ENCODE measurements around the gene ALPL. TPM values are rescaled to one million over a fixed set of nuclear protein-coding genes. Genes with fewer than 3 reads are reported as not detected.

ALPL gene
- total and polyA plus RNA-seq, 9 of the 15 experiments (the other 6 are each of a cell fraction or from before 2014, with no cell fraction given): 0.04 to 0.38 (median 0.18) TPM; not detected in 4

DNA sequence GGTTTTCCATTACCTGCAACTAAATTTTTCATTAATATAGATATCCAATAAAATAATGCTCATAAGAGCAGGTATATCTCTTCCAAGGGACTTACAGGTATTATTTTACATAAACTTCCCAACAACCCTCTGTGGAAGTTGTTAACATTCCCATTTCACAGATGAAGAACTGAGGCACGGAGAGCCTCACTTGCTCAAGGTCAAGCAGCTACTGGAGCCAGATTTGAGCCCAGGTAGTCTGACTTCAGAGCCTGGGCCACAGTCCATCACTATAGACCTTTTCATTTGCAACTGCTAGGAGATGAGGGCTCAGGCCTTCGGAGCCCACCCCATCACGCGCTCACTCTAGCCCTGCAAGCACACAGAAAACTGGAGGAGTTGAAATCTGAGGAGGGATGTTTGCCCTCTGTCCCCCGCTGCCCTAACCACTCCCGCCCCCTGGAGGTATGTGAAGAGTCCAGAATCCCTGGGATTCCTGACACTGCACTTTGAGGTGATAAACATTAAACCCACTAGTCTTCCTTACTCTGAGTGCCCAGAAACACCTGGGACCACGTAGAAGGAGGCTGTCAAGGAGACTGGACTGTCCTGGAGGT, 11.7 kb upstream of the ALPL start (continued):
- TF ChIP-seq TRIM24 (IDR thresholded peaks at IDR 0.05): no peak
- TF ChIP-seq PTRF (tag; IDR thresholded peaks at IDR 0.05): no peak
- TF ChIP-seq, protein P1, sequence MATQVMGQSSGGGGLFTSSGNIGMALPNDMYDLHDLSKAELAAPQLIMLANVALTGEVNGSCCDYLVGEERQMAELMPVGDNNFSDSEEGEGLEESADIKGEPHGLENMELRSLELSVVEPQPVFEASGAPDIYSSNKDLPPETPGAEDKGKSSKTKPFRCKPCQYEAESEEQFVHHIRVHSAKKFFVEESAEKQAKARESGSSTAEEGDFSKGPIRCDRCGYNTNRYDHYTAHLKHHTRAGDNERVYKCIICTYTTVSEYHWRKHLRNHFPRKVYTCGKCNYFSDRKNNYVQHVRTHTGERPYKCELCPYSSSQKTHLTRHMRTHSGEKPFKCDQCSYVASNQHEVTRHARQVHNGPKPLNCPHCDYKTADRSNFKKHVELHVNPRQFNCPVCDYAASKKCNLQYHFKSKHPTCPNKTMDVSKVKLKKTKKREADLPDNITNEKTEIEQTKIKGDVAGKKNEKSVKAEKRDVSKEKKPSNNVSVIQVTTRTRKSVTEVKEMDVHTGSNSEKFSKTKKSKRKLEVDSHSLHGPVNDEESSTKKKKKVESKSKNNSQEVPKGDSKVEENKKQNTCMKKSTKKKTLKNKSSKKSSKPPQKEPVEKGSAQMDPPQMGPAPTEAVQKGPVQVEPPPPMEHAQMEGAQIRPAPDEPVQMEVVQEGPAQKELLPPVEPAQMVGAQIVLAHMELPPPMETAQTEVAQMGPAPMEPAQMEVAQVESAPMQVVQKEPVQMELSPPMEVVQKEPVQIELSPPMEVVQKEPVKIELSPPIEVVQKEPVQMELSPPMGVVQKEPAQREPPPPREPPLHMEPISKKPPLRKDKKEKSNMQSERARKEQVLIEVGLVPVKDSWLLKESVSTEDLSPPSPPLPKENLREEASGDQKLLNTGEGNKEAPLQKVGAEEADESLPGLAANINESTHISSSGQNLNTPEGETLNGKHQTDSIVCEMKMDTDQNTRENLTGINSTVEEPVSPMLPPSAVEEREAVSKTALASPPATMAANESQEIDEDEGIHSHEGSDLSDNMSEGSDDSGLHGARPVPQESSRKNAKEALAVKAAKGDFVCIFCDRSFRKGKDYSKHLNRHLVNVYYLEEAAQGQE (IDR thresholded peaks at IDR 0.05; ENCODE audit: borderline replicate concordance): peak; percentile 38; the same call in 1 of the 2 replicates
- TF ChIP-seq, protein P1 (CRISPR knock-in tag; IDR thresholded peaks at IDR 0.05; ENCODE audit: low read depth): no peak
- 0 out of 4 replicates have a peak, but pooled peaks of 1 of the 2 experiments have one; percentile 24 for TF ChIP-seq TEAD1 (CRISPR knock-in tag; IDR thresholded peaks at IDR 0.05)
- TF ChIP-seq, protein P2, sequence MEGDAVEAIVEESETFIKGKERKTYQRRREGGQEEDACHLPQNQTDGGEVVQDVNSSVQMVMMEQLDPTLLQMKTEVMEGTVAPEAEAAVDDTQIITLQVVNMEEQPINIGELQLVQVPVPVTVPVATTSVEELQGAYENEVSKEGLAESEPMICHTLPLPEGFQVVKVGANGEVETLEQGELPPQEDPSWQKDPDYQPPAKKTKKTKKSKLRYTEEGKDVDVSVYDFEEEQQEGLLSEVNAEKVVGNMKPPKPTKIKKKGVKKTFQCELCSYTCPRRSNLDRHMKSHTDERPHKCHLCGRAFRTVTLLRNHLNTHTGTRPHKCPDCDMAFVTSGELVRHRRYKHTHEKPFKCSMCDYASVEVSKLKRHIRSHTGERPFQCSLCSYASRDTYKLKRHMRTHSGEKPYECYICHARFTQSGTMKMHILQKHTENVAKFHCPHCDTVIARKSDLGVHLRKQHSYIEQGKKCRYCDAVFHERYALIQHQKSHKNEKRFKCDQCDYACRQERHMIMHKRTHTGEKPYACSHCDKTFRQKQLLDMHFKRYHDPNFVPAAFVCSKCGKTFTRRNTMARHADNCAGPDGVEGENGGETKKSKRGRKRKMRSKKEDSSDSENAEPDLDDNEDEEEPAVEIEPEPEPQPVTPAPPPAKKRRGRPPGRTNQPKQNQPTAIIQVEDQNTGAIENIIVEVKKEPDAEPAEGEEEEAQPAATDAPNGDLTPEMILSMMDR (IDR thresholded peaks at IDR 0.05 in 2 of 3, conservative IDR thresholded peaks at IDR 0.05 in 1 of 3; ENCODE audit: insufficient read depth in 2 of 3, low read depth in 1 of 3, low read length in 3 of 3): peak; percentile 42 to 56 (median 55)
- TF ChIP-seq ZFPM2 (CRISPR knock-in tag; IDR thresholded peaks at IDR 0.05): no peak
- TF ChIP-seq NBN (IDR thresholded peaks at IDR 0.05; ENCODE audit: low read depth): no peak
- TF ChIP-seq E2F1 (CRISPR knock-in tag; IDR thresholded peaks at IDR 0.05): no peak
- no peak for TF ChIP-seq SRSF7 (optimal IDR thresholded peaks at IDR 0.05; ENCODE audit: low read depth, low read length)
